HUDEP-2 (cell line): Measurements from ENCODE around the gene KL.

ENCODE experiments used
- DNase-seq, 76 experiments: peaks; one replicate each; lab custom pipeline; 2025; ENCODE audit not compliant: unreplicated experiment in 76 of 76; lab: John Stamatoyannopoulos, UW

Gene KL

DNA sequence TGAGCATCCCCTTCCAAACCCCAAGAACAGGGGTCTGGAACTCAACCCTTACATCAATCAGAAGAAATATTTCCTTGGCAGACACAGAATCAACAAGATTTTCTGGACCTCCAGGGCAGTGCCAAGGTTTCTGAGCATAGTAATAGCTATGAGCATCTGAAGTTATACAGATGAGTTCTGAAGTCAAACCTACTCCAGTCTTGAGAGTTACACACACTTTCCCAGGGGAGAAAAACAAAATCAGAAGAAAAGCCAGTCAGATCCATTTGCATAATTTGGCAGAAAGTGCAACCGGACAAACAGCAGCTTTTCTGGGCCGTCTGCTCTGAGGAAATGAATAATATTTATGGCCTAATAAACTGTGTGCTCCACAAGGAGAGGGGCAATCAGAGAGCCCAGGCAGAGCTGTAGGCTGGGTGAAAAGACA lies 93.1 kb downstream of the KL start:
- no peak for DNase-seq

DNA sequence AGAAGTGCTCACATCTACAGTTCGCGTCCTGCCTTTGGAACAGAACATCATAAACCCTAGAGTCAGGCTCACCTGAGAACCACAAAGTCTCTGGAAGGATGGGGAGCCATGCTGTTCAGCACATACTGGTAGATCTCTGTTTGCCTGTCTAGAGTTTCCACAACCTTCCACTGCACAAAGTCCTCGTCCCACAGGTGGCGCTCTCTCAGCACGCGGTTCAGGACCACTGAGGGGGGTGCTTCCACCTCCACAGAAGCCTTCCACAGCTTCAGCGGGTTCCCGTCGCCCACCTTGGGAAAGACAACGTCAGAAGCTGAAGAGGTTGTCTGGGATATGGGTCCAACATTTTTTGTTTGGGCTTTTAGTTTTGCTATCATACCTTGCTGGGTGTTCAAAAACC lies 93.6 kb downstream of the KL start:
- DNase-seq: peak in 3 of 76 experiments; percentile 1 to 2 (median 1)

GRCh38 chr13:33110386-33110712 lies 94.1 kb downstream of the KL start:
- DNase-seq: no peak

DNA sequence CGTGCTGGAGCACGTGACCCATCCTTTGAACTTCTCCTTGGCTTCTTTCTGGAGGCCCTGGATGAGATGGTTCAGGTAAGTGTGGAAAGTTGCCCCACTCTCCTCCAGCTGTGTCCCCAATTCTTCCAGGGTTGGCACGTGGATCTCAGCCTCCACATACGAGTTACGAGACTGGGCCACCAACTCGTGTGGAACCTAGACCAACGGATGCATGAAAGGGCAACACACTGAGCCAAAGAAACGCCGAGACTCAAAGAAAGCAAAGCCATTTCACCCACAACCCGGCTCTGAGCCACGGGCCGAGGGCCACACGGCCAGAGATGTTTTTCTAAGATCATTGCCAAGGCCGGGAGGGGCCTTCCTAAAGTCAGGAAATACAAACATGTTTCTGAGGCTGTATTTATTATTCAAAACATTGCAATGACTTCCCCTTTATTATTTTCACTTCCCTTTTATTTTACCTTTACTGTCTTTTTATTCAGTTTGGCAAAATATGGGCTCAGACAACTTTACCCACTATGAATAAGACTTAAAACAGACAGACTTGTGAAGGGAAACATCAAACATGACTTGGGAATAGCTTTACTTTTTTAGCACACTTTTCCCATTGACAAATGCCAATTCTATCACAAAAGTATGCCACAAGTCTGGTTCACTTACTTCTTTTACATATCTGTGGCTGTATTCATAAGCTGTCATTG lies 94.6 kb downstream of the KL start:
- DNase-seq: no peak

DNA sequence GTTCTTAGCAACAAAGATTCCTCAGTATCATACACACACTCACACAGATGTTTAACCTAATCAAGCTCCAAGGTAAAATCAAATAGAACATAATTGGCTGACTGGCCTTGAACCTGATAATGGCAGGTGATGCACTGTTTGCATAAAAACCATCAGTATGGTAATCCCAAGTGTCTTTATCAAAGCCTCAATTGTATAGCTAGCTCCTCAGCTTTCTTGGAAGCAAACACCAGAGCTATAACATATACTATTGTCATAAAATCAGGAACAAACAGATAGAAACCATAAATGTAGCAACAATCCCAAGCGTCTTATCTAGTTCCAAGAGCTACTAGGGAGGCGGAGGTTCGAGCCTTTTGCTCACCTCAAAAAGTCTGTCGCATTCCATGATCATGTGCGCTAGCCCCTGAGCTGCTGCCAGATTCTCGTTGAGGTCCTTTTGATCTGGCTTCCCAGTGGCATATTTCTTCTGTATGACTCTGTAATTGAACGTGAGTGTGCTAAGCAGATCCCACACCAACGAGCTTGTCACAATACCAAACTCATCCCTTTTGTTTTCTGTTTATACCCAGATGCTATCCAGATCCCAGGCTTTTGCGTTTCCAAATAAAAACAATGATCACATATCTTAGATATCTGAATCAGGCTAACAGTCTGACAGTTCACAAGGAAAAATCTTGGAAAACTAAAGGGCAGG lies 95.3 kb downstream of the KL start:
- no peak for DNase-seq

GRCh38 chr13:33112766-33113165 lies 96.5 kb downstream of the KL start:
- no peak for DNase-seq

DNA sequence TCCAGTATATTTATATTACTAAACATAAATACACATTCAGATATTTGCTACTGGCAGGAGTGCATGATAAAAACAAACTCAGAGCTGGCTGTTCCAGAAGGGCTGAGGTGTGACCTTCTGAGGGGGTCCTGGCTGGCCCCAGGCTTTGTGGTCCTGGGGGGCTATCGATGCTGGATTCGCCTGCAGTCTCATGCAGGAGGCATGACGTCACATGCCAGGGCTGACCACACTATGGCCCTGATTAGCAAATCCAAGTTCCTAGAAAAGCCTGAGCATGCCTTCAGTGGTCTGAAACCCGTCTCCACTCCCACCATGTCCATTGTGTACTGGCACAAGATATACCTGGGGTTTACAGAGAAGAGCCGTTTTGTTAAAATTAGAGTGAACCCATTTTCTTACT lies 97.9 kb downstream of the KL start:
- no peak for DNase-seq

DNA sequence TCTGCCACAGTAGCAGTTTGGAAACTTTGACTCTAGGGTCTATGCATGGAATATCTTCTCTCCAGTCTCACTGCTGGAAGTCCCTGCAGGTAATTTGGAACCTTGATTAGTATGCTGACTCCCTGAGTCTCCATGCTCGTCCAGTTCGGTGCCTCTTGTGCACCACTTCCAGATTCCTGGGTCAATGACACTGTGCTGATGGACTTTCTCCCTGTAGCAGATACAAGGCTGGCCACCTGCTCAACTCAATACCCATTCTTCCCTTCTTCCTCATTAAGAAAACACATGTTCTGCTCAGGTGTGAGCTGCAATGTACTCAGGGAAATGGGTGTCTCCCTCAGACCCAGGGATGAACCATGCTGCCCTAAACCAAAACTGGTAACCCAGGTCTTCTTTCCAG lies 99.1 kb downstream of the KL start:
- no peak for DNase-seq
